HEK293 (cell line): ENCODE data around the gene GBX1.

ENCODE experiments used
- CTCF ChIA-PET: fragments of 350-600 bp; formaldehyde crosslinking; extraction: SDS; loops from one replicate; lab custom pipeline; 2021; ENCODE audit warnings: antibody characterized with exemption; lab: Yijun Ruan, JAX
- POLR2A ChIA-PET: fragments of 300-600 bp; formaldehyde crosslinking; extraction: SDS; loops from one replicate; lab custom pipeline; 2020; ENCODE audit warnings: antibody characterized with exemption, inconsistent platforms; lab: Yijun Ruan, JAX
- H3K27ac ChIP-seq: fragments of 200-500 bp; sonication (Bioruptor generic); 2 replicates; pipeline ENCODE4 v1.5.1; 2014; ENCODE audit warnings: low read depth, low read length, control low read depth, inconsistent platforms; ENCODE audit errors: extremely low read depth
- H3K36me3 ChIP-seq, 2 experiments: fragments of 200-500 bp in 1 of 2; sonication (Bioruptor generic) in 1 of 2; 1 replicate in 1 of 2; 2 replicates in 1 of 2; pipeline ENCODE4 v1.5.1; 2014 to 2017; ENCODE audit warnings: inconsistent platforms in 2 of 2, low read length in 2 of 2; ENCODE audit not compliant: control insufficient read depth in 2 of 2, insufficient read depth in 1 of 2
- H3K4me1 ChIP-seq: fragments of 200-500 bp; sonication (Bioruptor generic); 2 replicates; pipeline ENCODE4 v1.5.1; 2014; ENCODE audit warnings: mild to moderate bottlenecking, low read length, inconsistent platforms; ENCODE audit not compliant: control insufficient read depth, insufficient read depth
- H3K4me3 ChIP-seq: 2 replicates; pipeline ENCODE4 v1.5.1; 2011; ENCODE audit warnings: low read depth, mild to moderate bottlenecking, control low read depth, low read length, moderate library complexity
- H3K9me3 ChIP-seq: fragments of 200-500 bp; sonication (Bioruptor generic); 2 replicates; pipeline ENCODE4 v1.5.1; 2014; ENCODE audit warnings: low read depth, low read length, inconsistent platforms; ENCODE audit not compliant: control insufficient read depth, insufficient read depth
- EGR2 ChIP-seq: fragments of 450-650 bp; formaldehyde crosslinking; IDR thresholded peaks from 2 replicates; pipeline ENCODE4 v1.5.1; 2016; ENCODE audit warnings: low read depth, missing biosample characterization, missing genetic modification characterization
- KLF7 ChIP-seq: fragments of 450-650 bp; formaldehyde crosslinking; IDR thresholded peaks from 2 replicates; pipeline ENCODE4 v1.5.1; 2016; ENCODE audit warnings: missing biosample characterization, missing genetic modification characterization, borderline replicate concordance
- KLF9 ChIP-seq: fragments of 450-650 bp; formaldehyde crosslinking; IDR thresholded peaks from 2 replicates; pipeline ENCODE4 v1.5.1; 2016; ENCODE audit warnings: missing biosample characterization, missing genetic modification characterization, low read depth
- OSR2 ChIP-seq: fragments of 450-650 bp; formaldehyde crosslinking; IDR thresholded peaks from 2 replicates; pipeline ENCODE4 v1.5.1; 2016; ENCODE audit warnings: missing biosample characterization, missing genetic modification characterization
- SCRT1 ChIP-seq: fragments of 450-650 bp; formaldehyde crosslinking; IDR thresholded peaks from 2 replicates; pipeline ENCODE4 v1.5.1; 2016; ENCODE audit warnings: missing biosample characterization, missing genetic modification characterization, borderline replicate concordance
- SP2 ChIP-seq: fragments of 450-650 bp; formaldehyde crosslinking; IDR thresholded peaks from 2 replicates; pipeline ENCODE4 v1.5.1; 2016; ENCODE audit warnings: missing biosample characterization, missing genetic modification characterization
- ZBTB21 ChIP-seq: fragments of 450-650 bp; formaldehyde crosslinking; IDR thresholded peaks from 2 replicates; pipeline ENCODE4 v1.5.1; 2017; ENCODE audit warnings: missing biosample characterization, missing genetic modification characterization
- ZBTB7A ChIP-seq: fragments of 450-650 bp; formaldehyde crosslinking; IDR thresholded peaks from 2 replicates; pipeline ENCODE4 v1.5.1; 2016; ENCODE audit warnings: low read depth, missing biosample characterization, missing genetic modification characterization
- ZNF629 ChIP-seq: fragments of 450-650 bp; formaldehyde crosslinking; IDR thresholded peaks from 2 replicates; pipeline ENCODE4 v1.5.1; 2017; ENCODE audit warnings: missing biosample characterization, missing genetic modification characterization
- ZNF747 ChIP-seq: fragments of 450-650 bp; formaldehyde crosslinking; IDR thresholded peaks from 2 replicates; pipeline ENCODE4 v1.5.1; 2016; ENCODE audit warnings: missing biosample characterization, missing genetic modification characterization
- TF ChIP-seq, protein P1 (sequence below): fragments of 450-650 bp; formaldehyde crosslinking; IDR thresholded peaks from 2 replicates; pipeline ENCODE4 v1.5.1; 2016; ENCODE audit warnings: missing biosample characterization, missing genetic modification characterization
- TF ChIP-seq, protein P2 (sequence below): fragments of 450-650 bp; formaldehyde crosslinking; IDR thresholded peaks from 2 replicates; pipeline ENCODE4 v1.5.1; 2017; ENCODE audit warnings: missing biosample characterization, missing genetic modification characterization
- TF ChIP-seq, protein P3 (sequence below): fragments of 450-650 bp; formaldehyde crosslinking; IDR thresholded peaks from 2 replicates; pipeline ENCODE4 v1.5.1; 2016; ENCODE audit warnings: missing biosample characterization, missing genetic modification characterization
- TF ChIP-seq, protein P4 (sequence below): fragments of 450-650 bp; IDR thresholded peaks from 2 replicates; pipeline ENCODE4 v1.5.1; 2018; ENCODE audit warnings: missing biosample characterization, mild to moderate bottlenecking, missing genetic modification characterization
- TF ChIP-seq, protein P5 (sequence below): fragments of 450-650 bp; formaldehyde crosslinking; IDR thresholded peaks from 2 replicates; pipeline ENCODE4 v1.5.1; 2017; ENCODE audit warnings: missing biosample characterization, missing genetic modification characterization
- TF ChIP-seq, protein P6 (sequence below): fragments of 450-650 bp; formaldehyde crosslinking; IDR thresholded peaks from 2 replicates; pipeline ENCODE4 v1.5.1; 2016; ENCODE audit warnings: missing biosample characterization, missing genetic modification characterization

GBX1 gene

DNA sequence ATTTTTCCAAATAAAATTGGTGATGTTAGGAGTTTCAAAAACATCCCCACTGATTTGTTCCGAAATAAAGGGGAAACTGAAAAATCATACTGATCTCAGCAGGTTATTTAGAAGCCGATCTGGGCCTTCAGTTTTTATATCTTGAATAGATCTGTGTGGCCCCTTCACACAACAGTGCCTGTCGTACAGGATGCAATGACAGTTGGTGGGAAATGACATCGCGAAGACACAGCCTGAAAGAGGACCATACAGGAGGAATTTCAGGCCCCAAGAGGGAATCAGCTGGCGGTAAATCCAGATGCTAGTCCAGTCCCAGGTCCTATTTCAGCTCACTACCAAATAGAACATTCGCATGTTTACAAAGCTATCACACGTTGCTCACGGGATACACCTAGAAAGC is 39.8 kb upstream of the GBX1 start:
- ChIA-PET CTCF (interaction anchor here (0.6 to 1.4 kb wide), 3 partner anchors 30 to 39 kb away, joined by 3 to 11 read pairs (median 6); partner anchors contain the start of gene GBX1), POLR2A (interaction anchor here (3.6 kb wide), 1 partner anchor 20 kb away, joined by 15 read pairs; the partner anchor contains the start of gene ABCF2)
- Histone ChIP-seq H3K4me1 (no peaks in the 10 kb centered on the region), H3K4me3 (no peak overlapping the region), H3K9me3 (no peaks in the 10 kb centered on the region), H3K27ac (no peak overlapping the region), H3K36me3 (peaks cover 0 to 10% of the 10 kb centered on the region in 2 experiments; a peak in 1 of 3 replicates)
- TF ChIP-seq, protein P1, sequence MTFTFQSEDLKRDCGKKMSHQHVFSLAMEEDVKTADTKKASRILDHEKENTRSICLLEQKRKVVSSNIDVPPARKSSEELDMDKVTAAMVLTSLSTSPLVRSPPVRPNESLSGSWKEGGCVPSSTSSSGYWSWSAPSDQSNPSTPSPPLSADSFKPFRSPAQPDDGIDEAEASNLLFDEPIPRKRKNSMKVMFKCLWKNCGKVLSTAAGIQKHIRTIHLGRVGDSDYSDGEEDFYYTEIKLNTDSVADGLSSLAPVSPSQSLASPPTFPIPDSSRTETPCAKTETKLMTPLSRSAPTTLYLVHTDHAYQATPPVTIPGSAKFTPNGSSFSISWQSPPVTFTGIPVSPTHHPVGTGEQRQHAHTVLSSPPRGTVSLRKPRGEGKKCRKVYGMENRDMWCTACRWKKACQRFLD (tag by site-specific recombination) = no peak
- TF ChIP-seq ZNF747 (tag by site-specific recombination) (no peak), OSR2 (no peak)
- TF ChIP-seq, protein P2, sequence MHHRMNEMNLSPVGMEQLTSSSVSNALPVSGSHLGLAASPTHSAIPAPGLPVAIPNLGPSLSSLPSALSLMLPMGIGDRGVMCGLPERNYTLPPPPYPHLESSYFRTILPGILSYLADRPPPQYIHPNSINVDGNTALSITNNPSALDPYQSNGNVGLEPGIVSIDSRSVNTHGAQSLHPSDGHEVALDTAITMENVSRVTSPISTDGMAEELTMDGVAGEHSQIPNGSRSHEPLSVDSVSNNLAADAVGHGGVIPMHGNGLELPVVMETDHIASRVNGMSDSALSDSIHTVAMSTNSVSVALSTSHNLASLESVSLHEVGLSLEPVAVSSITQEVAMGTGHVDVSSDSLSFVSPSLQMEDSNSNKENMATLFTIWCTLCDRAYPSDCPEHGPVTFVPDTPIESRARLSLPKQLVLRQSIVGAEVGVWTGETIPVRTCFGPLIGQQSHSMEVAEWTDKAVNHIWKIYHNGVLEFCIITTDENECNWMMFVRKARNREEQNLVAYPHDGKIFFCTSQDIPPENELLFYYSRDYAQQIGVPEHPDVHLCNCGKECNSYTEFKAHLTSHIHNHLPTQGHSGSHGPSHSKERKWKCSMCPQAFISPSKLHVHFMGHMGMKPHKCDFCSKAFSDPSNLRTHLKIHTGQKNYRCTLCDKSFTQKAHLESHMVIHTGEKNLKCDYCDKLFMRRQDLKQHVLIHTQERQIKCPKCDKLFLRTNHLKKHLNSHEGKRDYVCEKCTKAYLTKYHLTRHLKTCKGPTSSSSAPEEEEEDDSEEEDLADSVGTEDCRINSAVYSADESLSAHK = 0 out of 2 replicates have a peak, but pooled peaks have one; percentile 5
- TF ChIP-seq, protein P3, sequence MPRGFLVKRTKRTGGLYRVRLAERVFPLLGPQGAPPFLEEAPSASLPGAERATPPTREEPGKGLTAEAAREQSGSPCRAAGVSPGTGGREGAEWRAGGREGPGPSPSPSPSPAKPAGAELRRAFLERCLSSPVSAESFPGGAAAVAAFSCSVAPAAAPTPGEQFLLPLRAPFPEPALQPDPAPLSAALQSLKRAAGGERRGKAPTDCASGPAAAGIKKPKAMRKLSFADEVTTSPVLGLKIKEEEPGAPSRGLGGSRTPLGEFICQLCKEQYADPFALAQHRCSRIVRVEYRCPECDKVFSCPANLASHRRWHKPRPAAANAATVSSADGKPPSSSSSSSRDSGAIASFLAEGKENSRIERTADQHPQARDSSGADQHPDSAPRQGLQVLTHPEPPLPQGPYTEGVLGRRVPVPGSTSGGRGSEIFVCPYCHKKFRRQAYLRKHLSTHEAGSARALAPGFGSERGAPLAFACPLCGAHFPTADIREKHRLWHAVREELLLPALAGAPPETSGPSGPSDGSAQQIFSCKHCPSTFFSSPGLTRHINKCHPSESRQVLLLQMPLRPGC = no peak
- TF ChIP-seq, protein P4, sequence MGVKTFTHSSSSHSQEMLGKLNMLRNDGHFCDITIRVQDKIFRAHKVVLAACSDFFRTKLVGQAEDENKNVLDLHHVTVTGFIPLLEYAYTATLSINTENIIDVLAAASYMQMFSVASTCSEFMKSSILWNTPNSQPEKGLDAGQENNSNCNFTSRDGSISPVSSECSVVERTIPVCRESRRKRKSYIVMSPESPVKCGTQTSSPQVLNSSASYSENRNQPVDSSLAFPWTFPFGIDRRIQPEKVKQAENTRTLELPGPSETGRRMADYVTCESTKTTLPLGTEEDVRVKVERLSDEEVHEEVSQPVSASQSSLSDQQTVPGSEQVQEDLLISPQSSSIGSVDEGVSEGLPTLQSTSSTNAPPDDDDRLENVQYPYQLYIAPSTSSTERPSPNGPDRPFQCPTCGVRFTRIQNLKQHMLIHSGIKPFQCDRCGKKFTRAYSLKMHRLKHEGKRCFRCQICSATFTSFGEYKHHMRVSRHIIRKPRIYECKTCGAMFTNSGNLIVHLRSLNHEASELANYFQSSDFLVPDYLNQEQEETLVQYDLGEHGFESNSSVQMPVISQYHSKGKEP = 0 out of 2 replicates have a peak, but pooled peaks have one; percentile 1
- TF ChIP-seq, protein P5, sequence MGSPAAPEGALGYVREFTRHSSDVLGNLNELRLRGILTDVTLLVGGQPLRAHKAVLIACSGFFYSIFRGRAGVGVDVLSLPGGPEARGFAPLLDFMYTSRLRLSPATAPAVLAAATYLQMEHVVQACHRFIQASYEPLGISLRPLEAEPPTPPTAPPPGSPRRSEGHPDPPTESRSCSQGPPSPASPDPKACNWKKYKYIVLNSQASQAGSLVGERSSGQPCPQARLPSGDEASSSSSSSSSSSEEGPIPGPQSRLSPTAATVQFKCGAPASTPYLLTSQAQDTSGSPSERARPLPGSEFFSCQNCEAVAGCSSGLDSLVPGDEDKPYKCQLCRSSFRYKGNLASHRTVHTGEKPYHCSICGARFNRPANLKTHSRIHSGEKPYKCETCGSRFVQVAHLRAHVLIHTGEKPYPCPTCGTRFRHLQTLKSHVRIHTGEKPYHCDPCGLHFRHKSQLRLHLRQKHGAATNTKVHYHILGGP = peak; percentile 39; the same call in 1 of the 2 replicates

DNA sequence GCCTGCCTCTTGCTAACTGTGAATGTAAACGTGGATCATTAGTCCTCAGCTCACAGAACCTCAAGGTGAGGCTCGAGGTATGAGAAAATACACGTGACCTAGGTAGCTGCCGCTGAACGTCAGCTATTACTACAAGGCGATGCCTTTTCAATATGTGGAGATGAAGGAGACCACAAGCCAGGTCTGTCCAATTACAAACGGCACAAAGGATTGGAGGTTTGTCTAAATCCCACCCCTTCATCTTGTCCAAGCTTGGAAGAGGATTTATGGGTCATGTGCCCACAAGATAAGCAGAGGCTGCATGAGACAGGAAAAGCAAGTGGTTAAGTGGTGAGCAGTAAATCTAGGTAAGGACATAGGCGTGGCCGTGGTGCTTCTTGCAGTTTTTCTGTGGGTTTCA is 39.4 kb upstream of the GBX1 start:
- ChIA-PET CTCF (no interaction called here), POLR2A (interaction anchor here (3.6 kb wide), 1 partner anchor 20 kb away, joined by 15 read pairs; the partner anchor contains the start of gene ABCF2)
- Histone ChIP-seq H3K4me3 (no peak overlapping the region), H3K4me1 (no peaks in the 10 kb centered on the region), H3K9me3 (no peaks in the 10 kb centered on the region), H3K27ac (no peak overlapping the region), H3K36me3 (peaks cover 0 to 6% of the 10 kb centered on the region in 2 experiments; a peak in 1 of 3 replicates)
- TF ChIP-seq ZBTB7A (tag by site-specific recombination) (no peak), KLF9 (peak; percentile 11; the same call in 1 of the 2 replicates), KLF7 (tag by site-specific recombination) (peak; percentile 55; the same call in 1 of the 2 replicates), OSR2 (0 out of 2 replicates have a peak, but pooled peaks have one; percentile 12), SP2 (tag by site-specific recombination) (peak; percentile 70), SCRT1 (tag by site-specific recombination) (no peak), ZBTB21 (tag by site-specific recombination) (no peak), EGR2 (tag by site-specific recombination) (no peak), ZNF629 (no peak)
- TF ChIP-seq, protein P6, sequence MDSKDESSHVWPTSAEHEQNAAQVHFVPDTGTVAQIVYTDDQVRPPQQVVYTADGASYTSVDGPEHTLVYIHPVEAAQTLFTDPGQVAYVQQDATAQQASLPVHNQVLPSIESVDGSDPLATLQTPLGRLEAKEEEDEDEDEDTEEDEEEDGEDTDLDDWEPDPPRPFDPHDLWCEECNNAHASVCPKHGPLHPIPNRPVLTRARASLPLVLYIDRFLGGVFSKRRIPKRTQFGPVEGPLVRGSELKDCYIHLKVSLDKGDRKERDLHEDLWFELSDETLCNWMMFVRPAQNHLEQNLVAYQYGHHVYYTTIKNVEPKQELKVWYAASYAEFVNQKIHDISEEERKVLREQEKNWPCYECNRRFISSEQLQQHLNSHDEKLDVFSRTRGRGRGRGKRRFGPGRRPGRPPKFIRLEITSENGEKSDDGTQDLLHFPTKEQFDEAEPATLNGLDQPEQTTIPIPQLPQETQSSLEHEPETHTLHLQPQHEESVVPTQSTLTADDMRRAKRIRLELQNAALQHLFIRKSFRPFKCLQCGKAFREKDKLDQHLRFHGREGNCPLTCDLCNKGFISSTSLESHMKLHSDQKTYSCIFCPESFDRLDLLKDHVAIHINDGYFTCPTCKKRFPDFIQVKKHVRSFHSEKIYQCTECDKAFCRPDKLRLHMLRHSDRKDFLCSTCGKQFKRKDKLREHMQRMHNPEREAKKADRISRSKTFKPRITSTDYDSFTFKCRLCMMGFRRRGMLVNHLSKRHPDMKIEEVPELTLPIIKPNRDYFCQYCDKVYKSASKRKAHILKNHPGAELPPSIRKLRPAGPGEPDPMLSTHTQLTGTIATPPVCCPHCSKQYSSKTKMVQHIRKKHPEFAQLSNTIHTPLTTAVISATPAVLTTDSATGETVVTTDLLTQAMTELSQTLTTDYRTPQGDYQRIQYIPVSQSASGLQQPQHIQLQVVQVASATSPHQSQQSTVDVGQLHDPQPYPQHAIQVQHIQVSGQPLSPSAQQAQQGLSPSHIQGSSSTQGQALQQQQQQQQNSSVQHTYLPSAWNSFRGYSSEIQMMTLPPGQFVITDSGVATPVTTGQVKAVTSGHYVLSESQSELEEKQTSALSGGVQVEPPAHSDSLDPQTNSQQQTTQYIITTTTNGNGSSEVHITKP (tag by site-specific recombination) = peak; percentile 87
- TF ChIP-seq, protein P4 = peak; percentile 30; the same call in 1 of the 2 replicates
- TF ChIP-seq, protein P2 = 0 out of 2 replicates have a peak, but pooled peaks have one; percentile 8
